HepG2 (cell line): ENCODE results near the gene TNFRSF6B. TPM values are rescaled to one million over a fixed set of nuclear protein-coding genes. Genes with fewer than 3 reads are reported as not detected.
A peak's percentile ranks its signal among the peaks of the same experiment; 100 is the strongest.

Source experiments
- AHR ChIP-seq: IDR thresholded peaks from 2 replicates; pipeline ENCODE4 v1.6.1; 2018; ENCODE audit warnings: missing genetic modification reagents, missing compliant biosample characterization
- ELF1 ChIP-seq: sonication (generic); formaldehyde crosslinking; IDR thresholded peaks from 2 replicates; pipeline ENCODE4 v1.4.0; 2020; ENCODE audit warnings: missing genetic modification reagents
- FOXJ3 ChIP-seq: sonication (generic); formaldehyde crosslinking; IDR thresholded peaks from 2 replicates; pipeline ENCODE4 v1.4.0; 2020; ENCODE audit warnings: missing genetic modification reagents, mild to moderate bottlenecking, borderline replicate concordance
- GABPB1 ChIP-seq: IDR thresholded peaks from 2 replicates; pipeline ENCODE4 v1.6.1; 2016; ENCODE audit warnings: mild to moderate bottlenecking, missing genetic modification reagents, moderate library complexity, missing compliant biosample characterization
- MBD4 ChIP-seq: IDR thresholded peaks from 2 replicates; pipeline ENCODE4 v1.6.1; 2012; ENCODE audit warnings: low read length, inconsistent platforms, borderline replicate concordance
- NCOA2 ChIP-seq: sonication (generic); formaldehyde crosslinking; IDR thresholded peaks from 2 replicates; pipeline ENCODE4 v1.8.0; 2022; ENCODE audit warnings: inconsistent platforms
- NFKB2 ChIP-seq: sonication (generic); formaldehyde crosslinking; IDR thresholded peaks from 2 replicates; pipeline ENCODE4 v1.4.0; 2020; ENCODE audit warnings: missing genetic modification reagents, borderline replicate concordance
- PHF5A ChIP-seq: IDR thresholded peaks from one replicate; pipeline ENCODE4 v1.6.1; 2018; ENCODE audit warnings: low read depth, missing genetic modification reagents; ENCODE audit not compliant: unreplicated experiment
- PLRG1 ChIP-seq: fragments of 450-650 bp; conservative IDR thresholded peaks from 2 replicates; pipeline ENCODE4 v1.6.1; 2016
- RXRA ChIP-seq: sonication (generic); formaldehyde crosslinking; IDR thresholded peaks from 2 replicates; pipeline ENCODE4 v1.5.1; 2020; ENCODE audit warnings: missing genetic modification reagents
- RXRB ChIP-seq: IDR thresholded peaks from 2 replicates; pipeline ENCODE4 v1.6.1; 2016; ENCODE audit warnings: borderline replicate concordance, missing genetic modification reagents, missing compliant biosample characterization
- SP5 ChIP-seq: IDR thresholded peaks from 2 replicates; pipeline ENCODE4 v1.6.1; 2016; ENCODE audit warnings: low read depth, borderline replicate concordance
- SYNCRIP ChIP-seq: fragments of 200-400 bp; formaldehyde crosslinking; IDR thresholded peaks from 2 replicates; pipeline ENCODE4 v1.6.1; 2018; ENCODE audit warnings: mild to moderate bottlenecking, low read depth, low read length; ENCODE audit not compliant: insufficient read depth
- TRIM24 ChIP-seq: sonication (generic); formaldehyde crosslinking; IDR thresholded peaks from 2 replicates; pipeline ENCODE4 v1.8.0; 2022; ENCODE audit warnings: mild to moderate bottlenecking, missing genetic modification reagents
- WIZ ChIP-seq: sonication (generic); formaldehyde crosslinking; IDR thresholded peaks from 2 replicates; pipeline ENCODE4 v1.5.1; 2020; ENCODE audit warnings: mild to moderate bottlenecking, missing genetic modification reagents
- ZBTB4 ChIP-seq: sonication (generic); formaldehyde crosslinking; IDR thresholded peaks from 2 replicates; pipeline ENCODE4 v1.4.0; 2020; ENCODE audit warnings: missing genetic modification reagents, mild to moderate bottlenecking, borderline replicate concordance
- ZBTB46 ChIP-seq: sonication (generic); formaldehyde crosslinking; IDR thresholded peaks from 2 replicates; pipeline ENCODE4 v1.4.0; 2020; ENCODE audit warnings: mild to moderate bottlenecking, missing genetic modification reagents, borderline replicate concordance
- ZBTB8A ChIP-seq: sonication (generic); formaldehyde crosslinking; IDR thresholded peaks from 2 replicates; pipeline ENCODE4 v1.4.0; 2020; ENCODE audit warnings: mild to moderate bottlenecking, low read depth, missing genetic modification reagents, borderline replicate concordance
- ZNF18 ChIP-seq: sonication (generic); formaldehyde crosslinking; IDR thresholded peaks from 2 replicates; pipeline ENCODE4 v1.8.0; 2022; ENCODE audit warnings: mild to moderate bottlenecking, missing genetic modification reagents; ENCODE audit not compliant: insufficient replicate concordance
- ZNF362 ChIP-seq: sonication (generic); formaldehyde crosslinking; IDR thresholded peaks from 2 replicates; pipeline ENCODE4 v1.4.0; 2020; ENCODE audit warnings: missing genetic modification reagents, mild to moderate bottlenecking, borderline replicate concordance
- ZNF660 ChIP-seq: sonication (generic); formaldehyde crosslinking; IDR thresholded peaks from 2 replicates; pipeline ENCODE4 v1.5.1; 2020; ENCODE audit warnings: mild to moderate bottlenecking, low read depth, missing genetic modification reagents, borderline replicate concordance
- ZSCAN25 ChIP-seq: sonication (generic); formaldehyde crosslinking; IDR thresholded peaks from 2 replicates; pipeline ENCODE4 v1.8.0; 2022; ENCODE audit warnings: mild to moderate bottlenecking, missing genetic modification reagents
- polyA plus RNA-seq, 8 experiments: library from polyadenylated mRNA; depleted of rRNA in 3 of 8; stranded (reverse) in 7 of 8; unstranded in 1 of 8; fragments of >200 nt; fragmentation: Illumina TruSeq in 4 of 8; extraction: Trizol in 4 of 8; gene quantifications; 2 replicates each; pipeline versions ENCODE4 v1.2.1 to v1.2.3, GENCODE V29; 2011 to 2016; ENCODE audit warnings: low read depth in 4 of 8, missing spikeins in 1 of 8, mixed read lengths in 1 of 8; ENCODE audit not compliant: insufficient read depth in 1 of 8
- total RNA-seq, 5 experiments: library from RNA; depleted of rRNA; stranded (reverse); fragments of >200 nt; fragmentation: Illumina TruSeq; extraction: Trizol; gene quantifications; 2 replicates each; pipeline ENCODE4 v1.2.3, GENCODE V29; 2016; ENCODE audit warnings: low read depth in 1 of 5

TNFRSF6B gene
- total and polyA plus RNA-seq, 2 of the 13 experiments (the other 11 are each of a cell fraction or from before 2014, with no cell fraction given), result 0.24 TPM; not detected in 1

- no peak for TF ChIP-seq NFKB2 (CRISPR knock-in tag)
- TF ChIP-seq RXRA (CRISPR knock-in tag), result 0 out of 2 replicates have a peak, but pooled peaks have one; percentile 48
- TF ChIP-seq ZNF660 (CRISPR knock-in tag), result no peak
- TF ChIP-seq ZBTB46 (CRISPR knock-in tag), result 0 out of 2 replicates have a peak, but pooled peaks have one; percentile 77
- TF ChIP-seq ZNF18, result no peak
- no peak for TF ChIP-seq PHF5A (CRISPR knock-in tag)
- no peak for TF ChIP-seq SYNCRIP
- no peak for TF ChIP-seq GABPB1 (CRISPR knock-in tag)
- no peak for TF ChIP-seq FOXJ3 (CRISPR knock-in tag)
- no peak for TF ChIP-seq ZBTB4 (CRISPR knock-in tag)
- no peak for TF ChIP-seq PLRG1
- no peak for TF ChIP-seq NCOA2 (CRISPR knock-in tag)
- 0 out of 2 replicates have a peak, but pooled peaks have one; percentile 14 for TF ChIP-seq ELF1
- TF ChIP-seq ZNF362, result no peak
- TF ChIP-seq ZSCAN25, result no peak
- no peak for TF ChIP-seq ZBTB8A (CRISPR knock-in tag)
- no peak for TF ChIP-seq RXRB (CRISPR knock-in tag)
- no peak for TF ChIP-seq AHR (CRISPR knock-in tag)
- no peak for TF ChIP-seq TRIM24 (CRISPR knock-in tag)
- TF ChIP-seq SP5 (CRISPR knock-in tag), result no peak
- TF ChIP-seq MBD4, result no peak
- no peak for TF ChIP-seq WIZ (CRISPR knock-in tag)
These were observed 12.1 kb downstream of the TNFRSF6B start (continued) for GRCh38 chr20:63708301-63709148.
